GM18873 (cell line): ENCODE measurements around the gene CTAG1B.
"Not testable (repeated sequence)": the region's sequence is repeated elsewhere in the genome, so short reads cannot be mapped to it uniquely, and the experiment has no call there.

Source experiments
- ATAC-seq: cut with Tn5 transposase; IDR thresholded peaks from one replicate; pipeline ENCODE4 v1.9.1; 2021; ENCODE audit warnings: mild to moderate bottlenecking, moderate library complexity, moderate number of reproducible peaks; ENCODE audit not compliant: unreplicated experiment, low FRiP score

Gene CTAG1B

DNA sequence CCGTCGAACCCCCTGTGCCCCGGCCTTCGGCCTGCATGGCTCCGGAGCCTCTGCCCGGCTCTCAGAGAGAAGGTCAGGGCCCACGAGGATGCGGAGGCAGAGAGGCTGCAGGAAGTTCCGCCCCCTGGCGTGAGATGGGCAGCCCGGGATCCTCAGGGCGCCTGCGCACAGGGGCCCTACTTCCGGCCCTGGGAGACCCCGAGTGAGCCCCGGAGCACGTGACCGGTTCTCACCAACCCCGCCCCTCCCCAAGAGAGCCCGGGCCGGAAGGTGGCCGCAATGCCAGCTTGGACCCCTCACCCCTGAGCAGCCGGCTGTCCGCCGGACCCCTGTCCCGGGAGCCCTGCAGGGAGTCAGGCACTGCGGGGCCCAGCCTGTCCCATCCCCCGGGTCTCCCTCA is at the start of gene CTAG1B:
TSS of gene CTAG1B (minus strand) at position 101 of the 400 bp plus-strand sequence. CDS start at position 37, 64 bp downstream.
- ATAC-seq = not testable (repeated sequence)

- ATAC-seq = no peak
Measured at GRCh38 chrX:154661899-154662298, 42.8 kb upstream of the CTAG1B start.

DNA sequence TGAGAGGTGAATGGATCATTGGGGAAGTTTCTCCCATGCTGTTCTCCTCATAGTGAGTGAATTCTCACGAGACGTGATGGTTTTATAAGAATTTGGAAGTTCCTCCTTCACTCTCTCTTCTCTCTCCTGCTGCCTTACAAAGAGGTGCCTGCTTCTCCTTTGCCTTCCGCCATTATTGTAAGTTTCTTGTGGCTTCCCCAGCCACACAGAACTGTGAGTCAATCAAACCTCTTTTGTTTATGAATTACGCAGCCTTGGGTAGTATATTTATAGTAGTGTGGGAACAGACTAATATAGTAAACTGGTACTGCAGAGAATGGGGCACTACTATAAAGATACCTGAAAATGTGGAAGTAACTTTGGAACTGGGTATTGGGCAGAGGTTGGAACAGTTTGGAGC is 42.1 kb upstream of the CTAG1B start:
- no peak for ATAC-seq

- no peak for ATAC-seq
Measured at GRCh38 chrX:154660541-154660940, 41.5 kb upstream of the CTAG1B start.

- ATAC-seq = no peak
Measured at GRCh38 chrX:154658957-154659356, 39.9 kb upstream of the CTAG1B start.

- no peak for ATAC-seq
Measured at GRCh38 chrX:154658187-154658586, 39.1 kb upstream of the CTAG1B start.

- no peak for ATAC-seq
Measured at GRCh38 chrX:154657226-154657805, 38.2 kb upstream of the CTAG1B start.

GRCh38 chrX:154655786-154656185 is 36.7 kb upstream of the CTAG1B start:
- ATAC-seq = no peak

- no peak for ATAC-seq
Measured at GRCh38 chrX:154655346-154655745, 36.3 kb upstream of the CTAG1B start.

DNA sequence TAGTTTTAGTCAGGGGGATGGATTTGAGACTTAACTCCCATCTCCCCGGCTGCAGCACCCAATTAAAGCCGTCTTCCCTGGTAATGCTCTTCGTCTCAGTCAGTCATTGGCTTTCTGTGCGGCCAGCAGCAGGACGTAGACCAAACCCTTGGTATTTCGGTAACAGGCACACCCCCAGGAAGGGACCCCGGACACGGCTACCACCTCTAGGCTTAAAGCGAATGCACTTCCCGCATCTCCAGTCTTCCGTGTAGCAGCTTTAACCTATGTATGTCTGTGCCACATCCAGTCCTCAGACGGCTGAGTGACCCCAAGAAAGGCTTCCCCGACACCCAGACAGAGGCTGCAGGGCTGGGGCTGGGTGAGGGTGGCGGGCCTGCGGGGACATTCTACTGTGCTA is 35.8 kb upstream of the CTAG1B start:
- ATAC-seq = no peak

- ATAC-seq = no peak
Measured at GRCh38 chrX:154654372-154654771, 35.3 kb upstream of the CTAG1B start.

DNA sequence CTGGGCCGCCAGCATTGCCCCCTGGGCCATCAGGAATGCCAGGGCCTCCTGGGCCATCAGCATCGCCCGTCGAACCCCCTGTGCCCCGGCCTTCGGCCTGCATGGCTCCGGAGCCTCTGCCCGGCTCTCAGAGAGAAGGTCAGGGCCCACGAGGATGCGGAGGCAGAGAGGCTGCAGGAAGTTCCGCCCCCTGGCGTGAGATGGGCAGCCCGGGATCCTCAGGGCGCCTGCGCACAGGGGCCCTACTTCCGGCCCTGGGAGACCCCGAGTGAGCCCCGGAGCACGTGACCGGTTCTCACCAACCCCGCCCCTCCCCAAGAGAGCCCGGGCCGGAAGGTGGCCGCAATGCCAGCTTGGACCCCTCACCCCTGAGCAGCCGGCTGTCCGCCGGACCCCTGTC is 34.3 kb upstream of the CTAG1B start, which contains the start of gene CTAG2:
TSS of gene CTAG2 (minus strand) at position 167 of the 400 bp plus-strand sequence. CDS start at position 103, 64 bp downstream.
- not testable (repeated sequence) for ATAC-seq

DNA sequence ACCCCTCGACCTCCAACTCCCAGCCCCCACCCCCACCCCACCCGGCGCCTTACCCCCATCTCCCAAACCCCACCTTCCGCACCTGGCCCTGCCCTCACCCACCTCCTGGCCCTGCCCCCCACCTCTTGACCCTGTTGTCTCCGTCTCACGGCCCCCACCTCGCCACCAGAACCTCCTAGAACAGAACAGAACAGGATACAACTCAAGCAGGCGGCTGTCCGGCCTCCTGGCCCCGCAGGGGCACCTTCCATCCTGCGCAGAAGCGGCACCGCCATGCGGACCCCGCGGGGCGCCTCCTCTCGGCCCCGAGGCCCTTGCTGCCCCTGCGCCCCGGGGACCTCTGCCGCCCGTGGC is 33.9 kb upstream of the CTAG1B start:
- ATAC-seq = no peak

DNA sequence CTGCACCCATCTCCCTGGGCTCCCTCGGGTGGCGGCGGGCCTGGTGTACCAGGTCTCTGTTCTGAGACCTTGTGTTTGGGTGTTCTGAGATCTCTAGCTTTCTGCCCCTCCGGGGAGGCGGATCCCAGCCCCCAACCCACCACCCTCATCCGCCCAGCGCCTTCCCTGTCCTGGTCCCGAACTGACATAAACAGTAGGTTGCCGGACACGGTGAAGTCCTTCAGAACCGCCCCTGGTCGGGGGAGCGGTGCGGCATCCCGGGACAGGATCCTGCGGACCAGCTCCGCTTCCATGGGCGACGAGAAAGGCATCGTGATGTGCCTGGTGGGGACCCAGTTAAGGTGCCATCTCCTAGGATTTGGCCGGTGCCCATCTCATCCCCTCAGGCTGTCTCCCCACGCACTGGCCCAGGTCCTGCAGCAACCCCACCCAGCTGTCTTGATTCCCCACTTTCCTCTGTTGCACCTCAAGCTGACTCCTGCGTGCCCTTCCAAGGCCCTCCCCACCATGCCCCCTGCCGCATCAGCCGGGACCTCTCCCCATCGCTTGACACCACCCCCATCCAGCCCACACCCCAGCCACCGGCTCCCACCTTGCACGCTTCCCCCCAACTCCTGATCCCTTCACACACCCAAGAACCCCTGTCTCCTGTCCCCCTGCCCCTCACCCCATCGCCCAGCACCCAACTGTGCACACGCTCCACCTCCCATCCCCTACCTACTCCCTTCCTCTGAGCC is 33.4 kb upstream of the CTAG1B start:
- no peak for ATAC-seq

DNA sequence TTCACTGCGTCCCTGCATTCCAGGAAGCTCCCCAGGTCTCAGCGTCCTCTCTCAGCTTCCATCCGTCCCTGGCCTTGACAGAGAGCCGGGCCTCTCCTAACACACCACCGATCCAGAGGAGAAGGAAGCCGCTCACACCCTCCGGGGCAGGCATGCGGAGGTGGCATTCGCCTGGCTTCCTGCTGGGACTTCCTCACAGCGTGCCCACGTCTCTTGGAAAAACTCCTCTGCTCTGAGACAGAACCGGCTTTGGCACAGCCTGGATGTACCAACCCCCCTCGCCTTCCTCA is 31.1 kb upstream of the CTAG1B start:
- ATAC-seq = no peak

- ATAC-seq = no peak
Measured at GRCh38 chrX:154649503-154650220, 30.6 kb upstream of the CTAG1B start.

DNA sequence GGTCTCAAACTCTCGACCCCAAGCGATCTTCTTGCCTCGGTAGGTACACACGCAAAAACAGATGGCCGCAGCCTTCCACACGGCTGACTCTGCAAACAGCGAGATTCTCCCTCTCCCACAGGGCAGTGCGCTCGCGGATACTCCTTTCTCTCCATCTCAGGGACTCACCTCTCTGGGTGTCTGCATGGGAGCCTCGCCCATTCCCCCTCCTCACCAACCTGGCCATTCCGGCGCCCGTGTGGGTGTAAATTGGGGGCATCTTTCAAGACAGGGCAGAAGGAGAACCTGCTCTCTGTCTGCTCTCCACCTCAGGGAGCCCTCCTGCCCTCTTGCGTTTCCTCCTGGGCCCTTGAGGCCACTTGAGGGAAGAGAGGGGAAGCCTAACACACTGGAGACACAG is 29.8 kb upstream of the CTAG1B start:
- no peak for ATAC-seq

- not testable (repeated sequence) for ATAC-seq
Measured at GRCh38 chrX:154645745-154646378, 26.8 kb upstream of the CTAG1B start.

DNA sequence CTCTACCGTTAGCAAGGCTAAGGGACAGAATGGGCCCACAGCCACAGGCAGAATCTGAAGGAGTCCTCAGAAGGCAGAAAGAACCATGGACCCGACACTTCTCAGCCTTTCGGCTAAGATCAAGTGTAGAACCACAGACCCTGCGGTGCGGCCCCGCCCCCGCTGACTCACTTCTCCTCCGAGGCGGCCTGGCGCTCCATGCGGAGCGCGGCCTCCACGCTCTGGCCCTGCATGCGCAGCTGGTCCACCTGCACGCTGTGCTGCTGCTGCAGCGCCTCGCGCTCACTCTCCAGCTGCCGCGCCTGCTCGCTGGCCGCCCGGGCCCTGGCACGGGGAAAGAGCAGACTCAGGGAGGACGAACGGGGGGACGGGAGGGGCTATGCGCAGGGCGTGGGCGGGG is 24.6 kb upstream of the CTAG1B start:
- ATAC-seq = not testable (repeated sequence)

- not testable (repeated sequence) for ATAC-seq
Measured at GRCh38 chrX:154641740-154642139, 22.7 kb upstream of the CTAG1B start.

- not testable (repeated sequence) for ATAC-seq
Measured at GRCh38 chrX:154633661-154634060, 14.6 kb upstream of the CTAG1B start.
